Testis (tissue), 3 donors: Measurements from ENCODE around the gene PAPPA. TPM values are rescaled to one million over a fixed set of nuclear protein-coding genes. Genes with fewer than 3 reads are reported as not detected.

Experiments
- DNase-seq: peaks from one replicate; pipeline ENCODE4 v3.0.0-alpha.2; 2019
- H3K27ac ChIP-seq, 2 donors: fragments of 200-600 bp; sonication (generic); one replicate each; pipeline ENCODE4 v1.5.1; 2019
- H3K27me3 ChIP-seq: fragments of 200-600 bp; sonication (generic); one replicate; pipeline ENCODE4 v1.5.1; 2019
- H3K36me3 ChIP-seq: fragments of 200-600 bp; sonication (generic); one replicate; pipeline ENCODE4 v1.5.1; 2017; ENCODE audit warnings: low read depth; ENCODE audit errors: missing control alignments
- H3K4me1 ChIP-seq: fragments of 200-600 bp; sonication (generic); one replicate; pipeline ENCODE4 v1.5.1; 2019
- H3K4me3 ChIP-seq, 2 donors: fragments of 200-600 bp; sonication (generic); one replicate each; pipeline ENCODE4 v1.5.1; 2017 to 2019
- H3K9me3 ChIP-seq: fragments of 200-600 bp; sonication (generic); one replicate; pipeline ENCODE4 v1.5.1; 2017
- CTCF ChIP-seq, 3 experiments: fragments of 450-650 bp in 2 of 3; fragments of 200-600 bp in 1 of 3; sonication (generic) in 1 of 3; IDR thresholded peaks; one replicate each; pipeline ENCODE4 v1.5.1; 2016 to 2019; ENCODE audit warnings: antibody characterized with exemption in 3 of 3, mild to moderate bottlenecking in 2 of 3, moderate library complexity in 1 of 3
- POLR2A ChIP-seq: fragments of 450-650 bp; IDR thresholded peaks from one replicate; pipeline ENCODE4 v1.6.1; 2017; ENCODE audit warnings: antibody characterized with exemption, mild to moderate bottlenecking, moderate library complexity
- WGBS, 2 donors: methylation state at CpG; one replicate each; pipeline ENCODE4 v1.1.5; 2018; 5-methylcytosine and 5-hydroxymethylcytosine counted together
- intact Hi-C: fragments of 100-400 bp; cut with DNase I; formaldehyde crosslinking; loops from one replicate; pipeline ENCODE4 v1.15.1; 2023; ENCODE audit warnings: low total_unique reads
- polyA plus RNA-seq: library from polyadenylated mRNA; stranded (reverse); fragments of 350-450 nt; fragmentation: Illumina TruSeq; extraction: RNeasy Lipid Tissue Mini Kit (QIAGEN cat#74804); gene quantifications from one replicate; pipeline ENCODE4 v1.2.3, GENCODE V29; 2014; ENCODE audit warnings: low read depth, low replicate concordance; ENCODE audit not compliant: insufficient read depth
- total RNA-seq, 2 donors: library from RNA; depleted of rRNA; stranded (reverse); fragments of >200 nt; gene quantifications; one replicate each; pipeline ENCODE4 v1.2.3, GENCODE V29; 2016

Gene PAPPA
- total and polyA plus RNA-seq, 3 donors from 2014 or later: 1.9 to 5.1 (median 4.1) TPM

DNA sequence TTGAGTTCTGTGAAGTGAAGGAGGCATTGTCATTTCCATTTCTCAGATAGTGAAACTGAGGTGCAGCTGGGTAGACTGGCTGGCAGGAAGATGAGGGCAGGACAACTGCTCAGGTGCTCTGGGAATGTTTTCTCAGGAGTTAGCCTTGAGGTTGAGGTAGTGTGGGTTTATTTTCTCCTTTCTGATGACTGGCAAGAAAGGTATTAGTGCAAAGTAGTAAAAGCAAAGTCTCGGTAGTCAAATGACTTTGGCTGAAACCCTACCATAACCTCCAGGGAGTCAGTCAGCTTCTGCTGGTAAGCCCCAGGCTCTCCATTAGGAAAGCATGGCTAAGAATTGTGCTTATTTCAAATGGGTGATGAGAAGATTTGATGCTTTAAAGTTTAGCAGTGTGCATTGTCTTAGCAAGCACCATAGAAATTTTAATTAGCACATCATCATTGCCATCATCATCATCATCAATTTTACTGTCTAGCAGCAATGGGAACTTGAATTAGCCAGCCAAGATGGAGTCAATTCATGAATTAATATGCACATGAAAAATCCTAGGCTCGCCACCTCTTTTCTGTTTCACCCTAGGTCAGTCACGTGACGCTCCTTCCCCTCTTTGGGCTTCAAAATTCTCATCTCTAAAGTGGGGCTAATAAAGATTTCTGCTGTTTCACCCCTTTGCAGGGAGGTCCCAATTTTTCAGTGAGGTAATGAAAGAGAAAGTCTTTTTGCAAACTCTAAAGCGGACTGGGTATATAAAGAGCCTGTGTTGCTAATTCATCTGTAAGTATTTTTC lies 10.7 kb upstream of the PAPPA start:
- Histone ChIP-seq H3K27ac (no peak overlapping the region), H3K27me3 (no peaks in the 10 kb centered on the region), H3K36me3 (no peaks in the 10 kb centered on the region), H3K4me3 (no peak overlapping the region), H3K9me3 (no peaks in the 10 kb centered on the region), H3K4me1 (no peaks in the 10 kb centered on the region)
- TF ChIP-seq CTCF (IDR thresholded peaks at IDR 0.05): no peak
- no peak for TF ChIP-seq POLR2A
- 86 to 93% methylated on average over 5 of the region's 5 CpGs for WGBS, 2 donors
- no peak for DNase-seq
- intact Hi-C loops: no loop called here

- whole genome bisulfite sequencing, 2 donors: 78 to 86% methylated on average over 5 of the region's 5 CpGs
- intact Hi-C loops: no loop called here
- TF ChIP-seq POLR2A (no peak), CTCF (IDR thresholded peaks at IDR 0.05) (no peak)
These were observed 9.6 kb upstream of the PAPPA start for GRCh38 chr9:116144038-116144437.

DNA sequence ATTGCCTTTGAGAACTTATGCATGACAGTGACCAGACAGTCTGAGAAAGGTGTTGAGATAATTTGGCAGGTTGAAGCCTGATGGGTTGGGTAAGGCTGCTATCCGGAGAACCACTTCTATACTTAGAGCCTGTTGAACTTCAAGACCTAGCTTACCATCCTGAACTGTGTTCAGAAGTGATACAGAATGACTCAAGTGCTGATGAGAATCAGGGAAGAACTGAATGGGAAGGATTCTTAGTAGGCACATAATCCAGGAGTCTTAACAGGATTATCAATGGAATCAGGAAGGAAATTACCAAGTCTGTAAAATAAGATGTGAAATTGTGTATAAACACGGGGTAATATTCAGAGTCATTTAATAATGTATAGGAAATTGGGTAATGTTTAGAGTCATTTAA lies 9.0 kb upstream of the PAPPA start:
- H3K4me3 ChIP-seq: no peak overlapping the region
- no peaks in the 10 kb centered on the region for H3K27me3 ChIP-seq
- intact Hi-C loops: no loop called here
- H3K36me3 ChIP-seq: no peaks in the 10 kb centered on the region
- H3K4me1 ChIP-seq: no peaks in the 10 kb centered on the region
- H3K27ac ChIP-seq: no peak overlapping the region
- H3K9me3 ChIP-seq: no peaks in the 10 kb centered on the region
- 85 to 93% methylated on average over 2 of the region's 2 CpGs for WGBS, 2 donors
- no peak for DNase-seq
- TF ChIP-seq POLR2A (no peak), CTCF (IDR thresholded peaks at IDR 0.05) (no peak)

More at GRCh38 chr9:116144038-116144437, 9.6 kb upstream of the PAPPA start:
- Histone ChIP-seq H3K9me3 (no peaks in the 10 kb centered on the region), H3K27ac (no peak overlapping the region), H3K27me3 (no peaks in the 10 kb centered on the region), H3K36me3 (no peaks in the 10 kb centered on the region), H3K4me1 (no peaks in the 10 kb centered on the region), H3K4me3 (no peak overlapping the region)
- no peak for DNase-seq

DNA sequence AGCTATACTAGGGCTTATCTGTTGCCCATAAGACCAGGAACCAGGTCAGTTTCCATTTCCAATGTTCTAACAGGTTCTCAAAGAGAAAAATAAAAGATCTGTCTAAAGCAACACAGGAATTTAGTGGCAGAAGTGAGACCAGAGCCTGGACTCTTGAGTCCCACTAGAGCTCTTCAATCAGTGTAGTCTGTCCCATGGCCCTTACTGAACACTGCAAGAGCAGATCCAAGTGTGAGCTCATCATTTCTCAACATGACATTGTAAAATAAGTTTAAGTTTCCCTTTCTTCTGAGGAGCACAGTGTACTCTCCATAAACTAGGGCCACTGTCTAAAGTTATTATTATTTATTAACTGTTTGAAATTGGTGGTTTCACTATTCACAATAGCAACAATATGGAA lies 8.6 kb upstream of the PAPPA start:
- no peaks in the 10 kb centered on the region for H3K9me3 ChIP-seq
- no peak overlapping the region for H3K27ac ChIP-seq
- intact Hi-C loops: no loop called here
- DNase-seq: no peak
- H3K27me3 ChIP-seq: no peaks in the 10 kb centered on the region
- H3K4me1 ChIP-seq: no peaks in the 10 kb centered on the region
- H3K36me3 ChIP-seq: no peaks in the 10 kb centered on the region
- H3K4me3 ChIP-seq: no peak overlapping the region
- no peak for TF ChIP-seq POLR2A
- TF ChIP-seq CTCF (IDR thresholded peaks at IDR 0.05): no peak

DNA sequence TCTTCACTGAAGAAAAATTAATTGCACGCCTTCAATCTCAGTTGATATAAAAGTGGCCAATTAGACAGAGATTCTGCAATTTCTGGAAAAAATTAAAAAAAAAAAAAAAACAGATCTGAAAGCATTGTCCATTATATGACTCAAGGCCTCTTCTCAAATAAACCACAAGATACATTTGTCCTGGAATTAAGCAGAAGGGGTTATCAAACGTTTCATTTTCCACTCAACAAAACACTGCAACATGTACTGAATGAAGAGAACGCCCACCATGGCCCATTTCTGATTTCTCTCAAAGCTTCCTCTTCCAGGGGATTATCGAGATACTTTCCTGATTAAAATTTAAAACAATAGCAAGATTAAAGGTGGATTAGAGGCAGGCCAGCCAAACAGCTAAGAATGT lies 5.8 kb upstream of the PAPPA start:
- WGBS, 2 donors: 62 to 75% methylated on average over 4 of the region's 4 CpGs
- H3K27me3 ChIP-seq: no peaks in the 10 kb centered on the region
- no peak for DNase-seq
- H3K4me1 ChIP-seq: no peaks in the 10 kb centered on the region
- H3K27ac ChIP-seq: no peak overlapping the region
- H3K4me3 ChIP-seq: no peak overlapping the region
- H3K36me3 ChIP-seq: no peaks in the 10 kb centered on the region
- intact Hi-C loops: no loop called here
- H3K9me3 ChIP-seq: no peaks in the 10 kb centered on the region
- no peak for TF ChIP-seq POLR2A
- no peak for TF ChIP-seq CTCF (IDR thresholded peaks at IDR 0.05)
